Keratinocyte (primary cell): ENCODE data around the gene FHIT. TPM values are rescaled to one million over a fixed set of nuclear protein-coding genes. Genes with fewer than 3 reads are reported as not detected.

Experiments
- DNase-seq: peaks from one replicate; pipeline ENCODE4 v3.0.0-alpha.2; 2011; ENCODE audit warnings: low read depth, missing footprints, low spot score
- FAIRE-seq: peaks from 2 replicates; lab custom pipeline; 2011; peaks lifted over from hg19 to GRCh38; lab: Jason Lieb, UNC
- H2AFZ ChIP-seq: 2 replicates; pipeline ENCODE4 v1.6.0; 2012; ENCODE audit warnings: low read length, control low read depth, inconsistent platforms; ENCODE audit not compliant: control insufficient read depth
- H3K27ac ChIP-seq: 2 replicates; pipeline ENCODE4 v1.5.1; 2011; ENCODE audit warnings: low read length; ENCODE audit not compliant: control insufficient read depth, insufficient read depth
- H3K27me3 ChIP-seq: 3 replicates; pipeline ENCODE4 v1.6.0; 2011; ENCODE audit warnings: low read length; ENCODE audit not compliant: control insufficient read depth, insufficient read depth; ENCODE audit errors: extremely low read depth
- H3K36me3 ChIP-seq, 2 experiments: 2 replicates in 1 of 2; 3 replicates in 1 of 2; pipeline ENCODE4 v1.5.1; 2011; ENCODE audit warnings: low read length in 2 of 2, mild to moderate bottlenecking in 1 of 2; ENCODE audit not compliant: control insufficient read depth in 2 of 2, insufficient read depth in 2 of 2; ENCODE audit errors: extremely low read depth in 1 of 2
- H3K4me1 ChIP-seq: 3 replicates; pipeline ENCODE4 v1.5.1; 2011; ENCODE audit warnings: low read length; ENCODE audit not compliant: control insufficient read depth, insufficient read depth; ENCODE audit errors: extremely low read depth
- H3K4me2 ChIP-seq: 3 replicates; pipeline ENCODE4 v1.6.0; 2011; ENCODE audit warnings: low read depth, low read length; ENCODE audit not compliant: control insufficient read depth, insufficient read depth; ENCODE audit errors: extremely low read depth
- H3K4me3 ChIP-seq, 3 experiments: fragments of 200-600 bp in 1 of 3; sonication (generic) in 1 of 3; 2 replicates in 2 of 3; 3 replicates in 1 of 3; pipeline ENCODE4 v1.5.1; 2011 to 2016; ENCODE audit warnings: low read length in 3 of 3, mild to moderate bottlenecking in 3 of 3, control low read depth in 2 of 3, inconsistent platforms in 1 of 3, low read depth in 1 of 3, mixed read lengths in 1 of 3, mixed run types in 1 of 3, moderate library complexity in 1 of 3; ENCODE audit not compliant: control insufficient read depth in 2 of 3, insufficient read depth in 2 of 3; ENCODE audit errors: extremely low read depth in 1 of 3
- H3K79me2 ChIP-seq: 2 replicates; pipeline ENCODE4 v1.6.0; 2012; ENCODE audit warnings: low read length; ENCODE audit not compliant: control insufficient read depth, insufficient read depth
- H3K9ac ChIP-seq: 3 replicates; pipeline ENCODE4 v1.6.0; 2011; ENCODE audit warnings: low read length; ENCODE audit not compliant: control insufficient read depth, insufficient read depth; ENCODE audit errors: extremely low read depth
- H3K9me1 ChIP-seq: 3 replicates; pipeline ENCODE4 v1.6.0; 2011; ENCODE audit warnings: low read length; ENCODE audit not compliant: control insufficient read depth, insufficient read depth; ENCODE audit errors: extremely low read depth
- H3K9me3 ChIP-seq: 2 replicates; pipeline ENCODE4 v1.5.1; 2012; ENCODE audit warnings: low read depth, low read length; ENCODE audit not compliant: control insufficient read depth
- H4K20me1 ChIP-seq: 3 replicates; pipeline ENCODE4 v1.6.0; 2011; ENCODE audit warnings: low read length; ENCODE audit not compliant: control insufficient read depth, insufficient read depth; ENCODE audit errors: extremely low read depth
- EZH2 ChIP-seq: IDR thresholded peaks from one replicate; pipeline ENCODE4 v1.6.1; 2012; ENCODE audit warnings: inconsistent platforms, mild to moderate bottlenecking, low read length, moderate library complexity
- dilution Hi-C: fragments of 300-500 bp; cut with MboI; formaldehyde crosslinking; loops from one replicate; pipeline ENCODE4 v1.7.0; 2020; ENCODE audit warnings: low sequenced_read_pairs; ENCODE audit not compliant: extremely low pct_ligation_motif_present
- polyA plus RNA-seq, 5 experiments: library from polyadenylated mRNA; depleted of rRNA in 3 of 5; stranded (reverse) in 3 of 5; stranded (forward) in 1 of 5; unstranded in 1 of 5; fragments of >200 nt; gene quantifications; 1 replicate in 1 of 5; 2 replicates in 3 of 5; 3 replicates in 1 of 5; pipeline versions ENCODE4 v1.2.1 to v1.2.3, GENCODE V29; 2011 to 2012; ENCODE audit warnings: missing spikeins in 2 of 5, low read depth in 1 of 5, low replicate concordance in 1 of 5
- TF ChIP-seq, protein P1 (sequence below), 3 experiments: IDR thresholded peaks in 1 of 3; conservative IDR thresholded peaks in 1 of 3; optimal IDR thresholded peaks in 1 of 3; 2 replicates in 2 of 3; 3 replicates in 1 of 3; pipeline versions ENCODE3 to v1.5.1; 2011; ENCODE audit warnings: low read length in 3 of 3, mild to moderate bottlenecking in 3 of 3, moderate library complexity in 2 of 3, control low read depth in 1 of 3, inconsistent platforms in 1 of 3; ENCODE audit not compliant: insufficient read depth in 2 of 3; ENCODE audit errors: extremely low read depth in 1 of 3

Gene FHIT
- polyA plus RNA-seq, 1 donor (not counting 4 experiments of a cell fraction or from before 2014, with no cell fraction given) = 2.2 TPM

DNA sequence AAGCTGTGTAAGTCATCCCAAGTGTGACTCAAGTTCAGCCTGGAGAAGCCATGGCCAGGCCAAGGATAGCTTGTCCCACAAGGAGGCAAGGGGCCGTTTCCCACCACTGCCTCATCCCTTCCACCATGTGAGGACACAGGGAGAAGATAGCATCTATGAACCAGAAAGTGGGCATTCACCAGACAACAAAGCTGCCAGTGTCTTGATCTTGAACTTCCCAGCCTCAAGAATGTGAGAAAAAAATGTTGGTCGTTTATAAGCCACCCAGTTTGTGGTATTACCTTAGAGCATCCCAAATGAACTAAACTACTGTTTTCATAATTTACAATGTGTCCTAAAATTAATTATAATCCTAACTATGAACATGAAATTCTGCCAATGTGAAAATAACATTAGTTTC lies 1270.7 kb downstream of the FHIT start:
- TF ChIP-seq, protein P1, sequence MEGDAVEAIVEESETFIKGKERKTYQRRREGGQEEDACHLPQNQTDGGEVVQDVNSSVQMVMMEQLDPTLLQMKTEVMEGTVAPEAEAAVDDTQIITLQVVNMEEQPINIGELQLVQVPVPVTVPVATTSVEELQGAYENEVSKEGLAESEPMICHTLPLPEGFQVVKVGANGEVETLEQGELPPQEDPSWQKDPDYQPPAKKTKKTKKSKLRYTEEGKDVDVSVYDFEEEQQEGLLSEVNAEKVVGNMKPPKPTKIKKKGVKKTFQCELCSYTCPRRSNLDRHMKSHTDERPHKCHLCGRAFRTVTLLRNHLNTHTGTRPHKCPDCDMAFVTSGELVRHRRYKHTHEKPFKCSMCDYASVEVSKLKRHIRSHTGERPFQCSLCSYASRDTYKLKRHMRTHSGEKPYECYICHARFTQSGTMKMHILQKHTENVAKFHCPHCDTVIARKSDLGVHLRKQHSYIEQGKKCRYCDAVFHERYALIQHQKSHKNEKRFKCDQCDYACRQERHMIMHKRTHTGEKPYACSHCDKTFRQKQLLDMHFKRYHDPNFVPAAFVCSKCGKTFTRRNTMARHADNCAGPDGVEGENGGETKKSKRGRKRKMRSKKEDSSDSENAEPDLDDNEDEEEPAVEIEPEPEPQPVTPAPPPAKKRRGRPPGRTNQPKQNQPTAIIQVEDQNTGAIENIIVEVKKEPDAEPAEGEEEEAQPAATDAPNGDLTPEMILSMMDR (optimal IDR thresholded peaks at IDR 0.05 in 1 of 3, IDR thresholded peaks at IDR 0.05 in 1 of 3, conservative IDR thresholded peaks at IDR 0.05 in 1 of 3; ENCODE audit: extremely low read depth in 1 of 3, insufficient read depth in 2 of 3, low read length in 3 of 3) = no peak
- TF ChIP-seq EZH2 = no peak
- DNase-seq = no peak
- no peak overlapping the region for H2AFZ ChIP-seq
- H3K4me2 ChIP-seq = no peak overlapping the region
- H4K20me1 ChIP-seq = no peaks in the 10 kb centered on the region
- no peak overlapping the region for H3K27ac ChIP-seq
- no peaks in the 10 kb centered on the region for H3K27me3 ChIP-seq
- dilution Hi-C loops = no loop called here
- no peaks in the 10 kb centered on the region for H3K9me1 ChIP-seq
- H3K4me1 ChIP-seq = no peaks in the 10 kb centered on the region
- H3K36me3 ChIP-seq = no peaks in the 10 kb centered on the region
- no peak overlapping the region for H3K4me3 ChIP-seq
- H3K79me2 ChIP-seq = no peaks in the 10 kb centered on the region
- H3K9me3 ChIP-seq = no peaks in the 10 kb centered on the region
- FAIRE-seq = no peak
- H3K9ac ChIP-seq = no peak overlapping the region

DNA sequence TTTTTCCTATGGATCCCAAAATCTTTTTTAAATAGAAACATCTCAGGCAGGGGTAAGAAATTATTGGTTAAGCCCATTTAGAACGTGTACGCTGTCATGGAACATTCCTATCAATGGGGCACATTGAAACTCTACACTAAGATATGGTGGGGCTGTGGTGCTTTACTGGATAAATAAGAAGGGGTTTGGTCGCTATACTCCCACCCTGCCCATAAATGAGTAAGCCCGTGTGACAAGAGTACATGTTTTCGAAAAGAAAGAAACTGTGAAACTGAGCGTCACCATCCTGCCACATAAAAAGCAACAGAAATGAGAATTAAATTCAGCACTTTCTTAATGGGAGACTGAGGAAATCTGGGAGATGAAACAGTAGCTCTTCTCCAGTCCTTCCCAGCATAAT lies 1271.7 kb downstream of the FHIT start:
- TF ChIP-seq, protein P1 (optimal IDR thresholded peaks at IDR 0.05 in 1 of 3, IDR thresholded peaks at IDR 0.05 in 1 of 3, conservative IDR thresholded peaks at IDR 0.05 in 1 of 3; ENCODE audit: extremely low read depth in 1 of 3, insufficient read depth in 2 of 3, low read length in 3 of 3) = no peak
- no peak for TF ChIP-seq EZH2
- dilution Hi-C loops = no loop called here
- Histone ChIP-seq H3K4me1 (no peaks in the 10 kb centered on the region), H3K9me1 (no peaks in the 10 kb centered on the region), H3K27ac (no peak overlapping the region), H3K36me3 (no peaks in the 10 kb centered on the region), H3K9me3 (no peaks in the 10 kb centered on the region), H3K4me3 (no peak overlapping the region), H3K4me2 (no peak overlapping the region), H4K20me1 (no peaks in the 10 kb centered on the region), H3K79me2 (no peaks in the 10 kb centered on the region), H3K27me3 (no peaks in the 10 kb centered on the region), H3K9ac (no peak overlapping the region), H2AFZ (no peak overlapping the region)
- DNase-seq = no peak
- no peak for FAIRE-seq
